Hair follicular keratinocyte (primary cell): ENCODE data around the gene TAX1BP3. TPM values are rescaled to one million over a fixed set of nuclear protein-coding genes. Genes with fewer than 3 reads are reported as not detected.

Experiments
- total RNA-seq: library from RNA; depleted of rRNA; stranded (reverse); fragments of >200 nt; gene quantifications from 2 replicates; pipeline ENCODE4 v1.2.3, GENCODE V29; 2015

Gene TAX1BP3
- total RNA-seq, result 320 and 364 TPM in 2 replicates

GRCh38 chr17:3668279-3669084 is at the start of gene TAX1BP3, which contains the start of gene EMC6:
TAX1BP3 (minus strand) TSS chr17:3668578; CDS start chr17:3668526, 52 bp downstream.
EMC6 (plus strand) TSS chr17:3668812; CDS start chr17:3669147, 335 bp downstream.

GRCh38 chr17:3695723-3696411 is 27.5 kb upstream of the TAX1BP3 start, which contains the start of gene P2RX5:
P2RX5 (minus strand) TSS chr17:3696155; CDS start chr17:3696005, 150 bp downstream.

GRCh38 chr17:3636154-3636907 is 32.0 kb downstream of the TAX1BP3 start, which contains the start of the genes CTNS and SHPK:
CTNS (plus strand) TSS chr17:3636760; CDS start chr17:3640207, 3,447 bp downstream.
SHPK (minus strand) TSS chr17:3636250; CDS start chr17:3636219, 31 bp downstream.

Other genes starting within 250 kb of the TAX1BP3 start
- not detected in 2 replicates for gene OR1E2, start 234.7 kb downstream of the TAX1BP3 start, total RNA-seq
- gene SPATA22, start 196.8 kb downstream of the TAX1BP3 start, total RNA-seq, result 0.76 TPM in 1 of 2 replicates, not detected in the other
- not detected in 2 replicates for gene ASPA, start 192.6 kb downstream of the TAX1BP3 start, total RNA-seq
- gene TRPV3, start 110.8 kb downstream of the TAX1BP3 start, total RNA-seq, result 1.4 and 5.1 TPM in 2 replicates
- 0.55 and 1.0 TPM in 2 replicates for gene TRPV1, start 59.2 kb downstream of the TAX1BP3 start, total RNA-seq
- 11.2 and 16.1 TPM in 2 replicates for gene SHPK, start 32.3 kb downstream of the TAX1BP3 start, total RNA-seq
- 12.8 and 20.4 TPM in 2 replicates for gene CTNS, start 31.8 kb downstream of the TAX1BP3 start, total RNA-seq
- 20.4 and 26.5 TPM in 2 replicates for gene EMC6, start 234 bp upstream of the TAX1BP3 start, total RNA-seq
- 1.0 and 1.7 TPM in 2 replicates for gene P2RX5, start 27.6 kb upstream of the TAX1BP3 start, total RNA-seq
- 5.0 and 10.8 TPM in 2 replicates for gene HASPIN, start 55.3 kb upstream of the TAX1BP3 start, total RNA-seq
- 14.4 and 28.5 TPM in 2 replicates for gene ITGAE, start 132.6 kb upstream of the TAX1BP3 start, total RNA-seq
- gene NCBP3, start 177.7 kb upstream of the TAX1BP3 start, total RNA-seq, result 9.0 and 11.4 TPM in 2 replicates
- 1.5 and 2.4 TPM in 2 replicates for gene CAMKK1, start 224.5 kb upstream of the TAX1BP3 start, total RNA-seq
- gene P2RX1, start 247.9 kb upstream of the TAX1BP3 start, total RNA-seq, result not detected in 2 replicates